Neural cell (in vitro differentiated cells): Measurements from ENCODE around the gene ZNF638.

Experiments used
- POLR2AphosphoS5 ChIP-seq: IDR thresholded peaks from 2 replicates; pipeline ENCODE4 v1.6.1; 2012
- TAF1 ChIP-seq: IDR thresholded peaks from 2 replicates; pipeline ENCODE4 v1.6.1; 2012; ENCODE audit warnings: low read depth

DNA sequence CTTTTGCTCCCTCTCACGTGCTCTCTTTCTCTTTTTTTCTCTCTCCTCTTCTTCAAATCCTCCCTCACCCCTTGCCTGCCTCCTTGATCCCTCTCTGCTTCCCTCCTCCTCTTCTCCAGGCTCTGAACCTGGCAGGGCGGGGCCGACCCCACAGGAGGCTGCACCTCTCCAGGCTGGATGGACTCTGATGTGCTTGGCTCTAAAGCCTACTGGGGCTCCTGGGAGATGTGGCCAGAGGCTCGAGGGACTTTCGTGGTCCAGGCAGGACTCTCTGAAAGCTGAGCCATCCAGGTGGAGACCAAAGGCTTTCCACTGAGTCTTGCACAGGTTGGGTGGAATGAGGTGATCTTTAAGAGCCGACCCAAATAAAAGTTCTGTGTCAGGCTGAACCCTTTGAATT is 147.2 kb downstream of the ZNF638 start:
- TF ChIP-seq TAF1 (no peak), POLR2AphosphoS5 (no peak)
